ENCODE measurements around the gene RASA2. TPM values are rescaled to one million over a fixed set of nuclear protein-coding genes. Genes with fewer than 3 reads are reported as not detected.

RASA2 gene
- total RNA-seq, 1 experiment from 2014 or later: 26.7 TPM

- no TSS peak for BruUV-seq (replicated peaks)
- Mint-ChIP-seq H3K4me3 (ENCODE audit: unreplicated experiment) (peak overlapping the region; percentile 20), H3K9me3 (ENCODE audit: unreplicated experiment) (no peaks in the 10 kb centered on the region), H3K4me1 (ENCODE audit: low read depth, unreplicated experiment) (peaks cover 35% of the 10 kb centered on the region), H3K27ac (ENCODE audit: unreplicated experiment) (peak overlapping the region; percentile 74), H3K27me3 (ENCODE audit: insufficient read depth, unreplicated experiment) (no peaks in the 10 kb centered on the region), H3K36me3 (ENCODE audit: insufficient read depth, unreplicated experiment) (no peaks in the 10 kb centered on the region)
- POLR2A ChIA-PET: no interaction called here
- no peak for TF ChIP-seq CTCF (IDR thresholded peaks at IDR 0.05; ENCODE audit: insufficient read depth in 1 of 2, low read depth in 1 of 2, low read length in 1 of 2, severe bottlenecking in 1 of 2, unreplicated experiment in 1 of 2)
- CTCF ChIA-PET: interaction anchor here (0.9 to 2.9 kb wide), 5 partner anchors 19 to 147 kb away, joined by 3 to 31 read pairs (median 12); no protein-coding TSS in a partner anchor
- intact Hi-C loops (cut with micrococcal nuclease; ENCODE audit: unreplicated experiment): no loop called here
- no peaks in the 10 kb centered on the region for H3K27me3 ChIP-seq (replicated peaks; ENCODE audit: control insufficient read depth, insufficient read depth, low read length)
- H3K9me3 ChIP-seq: no peaks in the 10 kb centered on the region
- H3K4me3 ChIP-seq (ENCODE audit: low read depth, low read length): no peak overlapping the region
- DNase-seq: peak; percentile 44 to 63
- peaks cover 50% of the 10 kb centered on the region for H3K4me1 ChIP-seq
- H3K36me3 ChIP-seq (ENCODE audit: control insufficient read depth, insufficient read depth, low read length): no peaks in the 10 kb centered on the region
Observed at GRCh38 chr3:141455603-141456300, 31.1 kb upstream of the RASA2 start.

DNA sequence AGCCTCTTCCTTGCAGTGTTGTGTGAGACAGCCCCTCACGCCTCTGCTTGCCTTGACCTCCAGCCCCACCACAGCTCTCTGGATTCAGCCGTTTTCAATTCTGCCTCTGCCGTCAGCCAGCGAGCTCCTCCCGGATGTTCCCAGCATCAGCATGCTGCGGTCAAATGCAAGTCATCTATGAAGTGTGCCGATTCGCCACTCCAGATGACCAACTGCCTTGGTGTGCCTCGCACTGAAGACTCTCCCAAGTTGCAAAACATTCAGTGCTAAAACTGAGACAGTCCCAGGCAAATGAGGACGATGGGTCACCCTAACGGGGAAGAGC is 30.6 kb upstream of the RASA2 start:
- TF ChIP-seq CTCF (IDR thresholded peaks at IDR 0.05; ENCODE audit: insufficient read depth in 1 of 2, low read depth in 1 of 2, low read length in 1 of 2, severe bottlenecking in 1 of 2, unreplicated experiment in 1 of 2): no peak
- H3K36me3 ChIP-seq (ENCODE audit: control insufficient read depth, insufficient read depth, low read length): no peaks in the 10 kb centered on the region
- intact Hi-C loops (cut with micrococcal nuclease; ENCODE audit: unreplicated experiment): no loop called here
- Mint-ChIP-seq H3K4me1 (ENCODE audit: low read depth, unreplicated experiment) (peaks cover 35% of the 10 kb centered on the region), H3K27me3 (ENCODE audit: insufficient read depth, unreplicated experiment) (no peaks in the 10 kb centered on the region), H3K9me3 (ENCODE audit: unreplicated experiment) (no peaks in the 10 kb centered on the region), H3K36me3 (ENCODE audit: insufficient read depth, unreplicated experiment) (no peaks in the 10 kb centered on the region), H3K27ac (ENCODE audit: unreplicated experiment) (peak overlapping the region; percentile 74), H3K4me3 (ENCODE audit: unreplicated experiment) (peak overlapping the region; percentile 20)
- DNase-seq: no peak
- ChIA-PET POLR2A (no interaction called here), CTCF (interaction anchor here (0.9 to 2.9 kb wide), 2 partner anchors 96 to 148 kb away, joined by 5 to 12 read pairs; no protein-coding TSS in a partner anchor)
- peaks cover 48% of the 10 kb centered on the region for H3K4me1 ChIP-seq
- H3K4me3 ChIP-seq (ENCODE audit: low read depth, low read length): no peak overlapping the region
- BruUV-seq (replicated peaks): no TSS peak
- H3K27me3 ChIP-seq (replicated peaks; ENCODE audit: control insufficient read depth, insufficient read depth, low read length): no peaks in the 10 kb centered on the region
- H3K9me3 ChIP-seq: no peaks in the 10 kb centered on the region

DNA sequence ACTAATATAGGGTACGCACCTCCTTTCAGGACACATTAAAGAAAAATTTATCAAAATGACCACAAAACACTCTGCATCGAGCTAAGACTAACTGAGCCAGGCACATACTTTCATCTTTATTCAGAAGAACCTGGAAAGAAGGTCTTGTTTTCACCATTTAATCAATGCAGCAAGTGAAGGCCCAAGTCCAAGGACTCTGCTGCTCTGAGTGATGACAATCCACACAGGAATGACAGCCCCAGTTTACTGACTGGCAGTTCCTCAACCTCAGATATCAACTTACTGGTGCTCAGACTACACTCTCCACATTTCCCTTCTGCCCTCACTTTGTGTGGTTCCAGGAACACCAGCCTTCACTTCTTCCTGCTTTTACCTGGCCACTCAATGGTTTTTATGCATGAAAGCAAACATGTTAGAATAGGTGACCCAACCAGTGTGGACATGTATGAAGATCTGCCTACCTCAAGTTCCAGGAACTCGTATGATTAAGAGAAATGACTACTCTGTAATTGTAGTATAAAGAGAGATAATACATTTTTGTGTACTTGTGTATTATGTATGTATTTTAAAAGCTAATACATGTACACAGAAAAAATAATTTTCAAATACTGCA is 29.1 kb upstream of the RASA2 start:
- H3K9me3 ChIP-seq: no peaks in the 10 kb centered on the region
- ChIA-PET CTCF (no interaction called here), POLR2A (no interaction called here)
- intact Hi-C loops (cut with micrococcal nuclease; ENCODE audit: unreplicated experiment): no loop called here
- DNase-seq: no peak
- Mint-ChIP-seq H3K4me1 (ENCODE audit: low read depth, unreplicated experiment) (peaks cover 46% of the 10 kb centered on the region), H3K4me3 (ENCODE audit: unreplicated experiment) (no peak overlapping the region), H3K36me3 (ENCODE audit: insufficient read depth, unreplicated experiment) (no peaks in the 10 kb centered on the region), H3K9me3 (ENCODE audit: unreplicated experiment) (no peaks in the 10 kb centered on the region), H3K27ac (ENCODE audit: unreplicated experiment) (no peak overlapping the region), H3K27me3 (ENCODE audit: insufficient read depth, unreplicated experiment) (no peaks in the 10 kb centered on the region)
- no peak for TF ChIP-seq CTCF (IDR thresholded peaks at IDR 0.05; ENCODE audit: insufficient read depth in 1 of 2, low read depth in 1 of 2, low read length in 1 of 2, severe bottlenecking in 1 of 2, unreplicated experiment in 1 of 2)
- no peaks in the 10 kb centered on the region for H3K27me3 ChIP-seq (replicated peaks; ENCODE audit: control insufficient read depth, insufficient read depth, low read length)
- peaks cover 47% of the 10 kb centered on the region for H3K4me1 ChIP-seq
- no peaks in the 10 kb centered on the region for H3K36me3 ChIP-seq (ENCODE audit: control insufficient read depth, insufficient read depth, low read length)
- BruUV-seq (replicated peaks): no TSS peak
- no peak overlapping the region for H3K4me3 ChIP-seq (ENCODE audit: low read depth, low read length)

Data from Caco-2 (cell line).